Common myeloid progenitor, CD34-positive (primary cell): ENCODE measurements around the gene PPP2R5D.

ENCODE experiments used
- CTCF ChIA-PET: fragments of 350-600 bp; sonication (Branson Sonifier 250); formaldehyde crosslinking; loops from one replicate; lab custom pipeline; 2021; ENCODE audit warnings: antibody characterized with exemption; lab: Charles Lee
- POLR2A ChIA-PET: fragments of 350-600 bp; sonication (Branson Sonifier 250); formaldehyde crosslinking; loops from one replicate; lab custom pipeline; 2021; ENCODE audit warnings: antibody characterized with exemption; lab: Charles Lee
- DNase-seq, 3 donors: peaks; one replicate each; pipeline versions ENCODE4 v3.0.0 to v3.0.0-alpha.2; 2013
- H3K27ac ChIP-seq, 2 experiments: 1 replicate in 1 of 2; 2 replicates in 1 of 2; pipeline ENCODE4 v1.7.0; 2013; ENCODE audit warnings: inconsistent platforms in 2 of 2, low read length in 2 of 2, mild to moderate bottlenecking in 2 of 2, low read depth in 1 of 2, moderate library complexity in 1 of 2; ENCODE audit not compliant: severe bottlenecking in 2 of 2, insufficient read depth in 1 of 2, poor library complexity in 1 of 2
- H3K27me3 ChIP-seq, 5 experiments: replicated peaks in 2 of 5; 1 replicate in 3 of 5; 2 replicates in 2 of 5; pipeline versions ENCODE4 v1.6.1 to v1.7.0; 2013; ENCODE audit warnings: low read length in 4 of 5, mild to moderate bottlenecking in 2 of 5, moderate library complexity in 2 of 5, inconsistent platforms in 1 of 5; ENCODE audit not compliant: insufficient read depth in 5 of 5, control insufficient read depth in 4 of 5
- H3K36me3 ChIP-seq, 4 experiments: 1 replicate in 2 of 4; 2 replicates in 2 of 4; pipeline versions ENCODE4 v1.6.1 to v1.7.0; 2013; ENCODE audit warnings: low read length in 3 of 4, control low read depth in 1 of 4, mild to moderate bottlenecking in 1 of 4; ENCODE audit not compliant: control insufficient read depth in 4 of 4, insufficient read depth in 4 of 4
- H3K4me1 ChIP-seq, 4 experiments: 1 replicate in 3 of 4; 2 replicates in 1 of 4; pipeline versions ENCODE4 v1.6.1 to v1.7.1; 2013; ENCODE audit warnings: low read length in 3 of 4, mild to moderate bottlenecking in 3 of 4, control low read depth in 1 of 4, inconsistent platforms in 1 of 4, moderate library complexity in 1 of 4; ENCODE audit not compliant: control insufficient read depth in 4 of 4, insufficient read depth in 4 of 4; ENCODE audit errors: control extremely low read depth in 1 of 4
- H3K4me3 ChIP-seq, 7 experiments: 1 replicate in 4 of 7; 2 replicates in 3 of 7; pipeline versions ENCODE4 v1.5.1 to v1.7.0; 2013; ENCODE audit warnings: mild to moderate bottlenecking in 7 of 7, low read length in 6 of 7, moderate library complexity in 6 of 7, inconsistent platforms in 2 of 7, low read depth in 2 of 7, control low read depth in 1 of 7; ENCODE audit not compliant: insufficient read depth in 4 of 7, control insufficient read depth in 1 of 7; ENCODE audit errors: extremely low read depth in 1 of 7
- H3K9me3 ChIP-seq, 5 experiments: 1 replicate in 4 of 5; 2 replicates in 1 of 5; pipeline versions ENCODE4 v1.6.1 to v1.7.1; 2013; ENCODE audit warnings: low read length in 4 of 5, mild to moderate bottlenecking in 2 of 5, inconsistent platforms in 1 of 5, low read depth in 1 of 5, moderate library complexity in 1 of 5; ENCODE audit not compliant: control insufficient read depth in 4 of 5, insufficient read depth in 2 of 5; ENCODE audit errors: control extremely low read depth in 1 of 5
- WGBS: methylation state at CpG from one replicate; pipeline ENCODE4 v1.1.5; 2013; ENCODE audit not compliant: insufficient coverage; 5-methylcytosine and 5-hydroxymethylcytosine counted together

PPP2R5D gene

GRCh38 chr6:43013843-43014433, 29.6 kb downstream of the PPP2R5D start, which contains the start of the genes KLHDC3 and MEA1:
Gene KLHDC3 (plus strand): TSS chr6:43014249. CDS start chr6:43017193, 2,944 bp downstream.
Gene MEA1 (minus strand): TSS chr6:43013946. CDS start chr6:43013813, 133 bp downstream.
- peak within 1 kb of the TSS; percentile 52 to 87 for H3K27ac ChIP-seq
- H3K9me3 ChIP-seq, result no peaks in the 10 kb centered on the region
- peak; percentile 100 for DNase-seq
- H3K4me3 ChIP-seq, result peak within 1 kb of the TSS; percentile 74 to 96 (median 90)
- ChIA-PET CTCF (interaction anchor here (0.7 to 3.5 kb wide), 5 partner anchors 11 to 49 kb away, joined by 3 to 10 read pairs (median 4); partner anchors contain the start of genes CUL7 and PPP2R5D), POLR2A (interaction anchor here (0.6 to 1.1 kb wide), 5 partner anchors 10 to 138 kb away, joined by 3 to 7 read pairs (median 3); partner anchors contain the start of genes CNPY3 and CUL7)
- H3K4me1 ChIP-seq, result peaks cover 11 to 40% (median 31%) of the 10 kb centered on the region in 4 experiments
- no peaks in the 10 kb centered on the region for H3K27me3 ChIP-seq
- peaks cover 4 to 56% (median 41%) of the 10 kb centered on the region in 4 experiments for H3K36me3 ChIP-seq
- 0% methylated on average over 45 of the region's 51 CpGs for WGBS

- peaks cover 11 to 40% (median 31%) of the 10 kb centered on the region in 4 experiments for H3K4me1 ChIP-seq
Observed at GRCh38 chr6:43014434-43014909, 30.1 kb downstream of the PPP2R5D start.

GRCh38 chr6:43016176-43016942, 32.0 kb downstream of the PPP2R5D start:
- POLR2A ChIA-PET, result no interaction called here
- 88% methylated on average over 4 of the region's 7 CpGs for WGBS
- CTCF ChIA-PET, result interaction anchor here (0.7 to 3.5 kb wide), 7 partner anchors 9 to 135 kb away, joined by 3 to 8 read pairs (median 4); no protein-coding TSS in a partner anchor
- peaks cover 0 to 46% (median 33%) of the 10 kb centered on the region in 4 experiments for H3K36me3 ChIP-seq
- no peaks in the 10 kb centered on the region for H3K27me3 ChIP-seq
- H3K4me3 ChIP-seq, result no peak overlapping the region
- H3K9me3 ChIP-seq, result no peaks in the 10 kb centered on the region
- DNase-seq, result no peak
- H3K27ac ChIP-seq, result peak overlapping the region in 1 of 2 experiments; percentile 63
- H3K4me1 ChIP-seq, result peaks cover 11 to 50% (median 38%) of the 10 kb centered on the region in 4 experiments

More at GRCh38 chr6:43014434-43014909, 30.1 kb downstream of the PPP2R5D start:
- H3K27me3 ChIP-seq, result no peaks in the 10 kb centered on the region
- peak overlapping the region; percentile 46 to 87 for H3K27ac ChIP-seq
- POLR2A ChIA-PET, result interaction anchor here (0.6 to 1.0 kb wide), 4 partner anchors 10 to 138 kb away, joined by 3 to 7 read pairs (median 3); partner anchors contain the start of genes CNPY3 and CUL7
- 0% methylated on average over 7 of the region's 7 CpGs for WGBS
- CTCF ChIA-PET, result interaction anchor here (0.6 to 3.5 kb wide), 7 partner anchors 11 to 133 kb away, joined by 3 to 10 read pairs (median 3); partner anchors contain the start of genes CUL7 and PPP2R5D
- H3K9me3 ChIP-seq, result no peaks in the 10 kb centered on the region
- DNase-seq, result no peak
- H3K4me3 ChIP-seq, result peak overlapping the region; percentile 74 to 96 (median 90)
- H3K36me3 ChIP-seq, result peaks cover 0 to 56% (median 42%) of the 10 kb centered on the region in 4 experiments

DNA sequence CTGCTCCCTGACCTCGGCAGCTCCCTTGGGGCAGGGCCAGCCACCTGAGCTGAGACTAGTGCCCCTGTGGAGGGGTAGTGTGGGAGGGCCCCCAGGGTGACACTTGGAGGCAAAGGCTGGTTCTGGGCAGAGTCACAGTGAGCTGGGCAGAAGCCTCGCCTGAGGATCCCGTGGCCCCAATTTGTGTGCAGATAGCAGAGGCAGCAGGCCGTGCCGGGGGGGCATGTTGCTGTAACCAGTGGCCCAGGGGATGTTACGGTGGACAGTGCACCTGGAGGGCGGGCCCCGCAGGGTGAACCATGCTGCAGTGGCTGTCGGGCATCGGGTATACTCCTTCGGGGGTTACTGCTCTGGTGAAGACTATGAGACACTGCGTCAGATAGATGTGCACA, 32.6 kb downstream of the PPP2R5D start:
- H3K4me3 ChIP-seq, result peak overlapping the region in 1 of 7 experiments; percentile 7
- peaks cover 0 to 40% (median 30%) of the 10 kb centered on the region in 4 experiments for H3K36me3 ChIP-seq
- POLR2A ChIA-PET, result no interaction called here
- H3K4me1 ChIP-seq, result peaks cover 11 to 48% (median 38%) of the 10 kb centered on the region in 4 experiments
- CTCF ChIA-PET, result interaction anchor here (0.7 to 3.5 kb wide), 4 partner anchors 8 to 46 kb away, joined by 3 to 8 read pairs (median 4); no protein-coding TSS in a partner anchor
- DNase-seq, result no peak
- peak overlapping the region in 1 of 2 experiments; percentile 63 for H3K27ac ChIP-seq
- no peaks in the 10 kb centered on the region for H3K27me3 ChIP-seq
- H3K9me3 ChIP-seq, result no peaks in the 10 kb centered on the region
- WGBS, result 94% methylated on average over 12 of the region's 12 CpGs

DNA sequence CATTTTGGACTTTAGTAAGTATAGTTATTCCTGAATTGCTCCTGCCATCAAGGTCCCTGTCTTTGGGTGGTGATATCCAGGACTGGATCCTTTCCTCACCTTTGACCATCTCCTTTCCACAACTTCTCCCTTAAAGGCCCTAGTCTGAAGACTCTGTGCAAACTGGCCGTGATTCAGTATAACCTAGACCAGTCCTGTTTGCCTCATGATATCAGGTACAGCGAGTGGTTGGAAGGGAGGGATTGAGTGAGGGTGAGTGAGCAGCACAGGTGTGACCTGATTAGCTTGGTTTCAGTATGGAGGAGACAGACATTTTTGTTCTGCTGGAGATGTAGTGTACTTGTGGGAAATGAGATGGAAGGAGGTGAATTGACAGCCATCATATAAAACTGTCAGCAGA, 34.8 kb downstream of the PPP2R5D start:
- Histone ChIP-seq H3K27me3 (no peaks in the 10 kb centered on the region), H3K9me3 (no peaks in the 10 kb centered on the region), H3K4me1 (peaks cover 5 to 40% (median 34%) of the 10 kb centered on the region in 4 experiments), H3K4me3 (no peak overlapping the region), H3K36me3 (peaks cover 0 to 39% (median 29%) of the 10 kb centered on the region in 4 experiments), H3K27ac (peak overlapping the region in 1 of 2 experiments; percentile 20)
- POLR2A ChIA-PET, result no interaction called here
- no peak for DNase-seq
- no CpG with 5 or more reads among the region's 2 CpGs for WGBS
- CTCF ChIA-PET, result interaction anchor here (1.0 kb wide), 2 partner anchors 14 to 16 kb away, joined by 3 read pairs; no protein-coding TSS in a partner anchor

- Histone ChIP-seq H3K9me3 (no peaks in the 10 kb centered on the region), H3K36me3 (peaks cover 4 to 49% (median 34%) of the 10 kb centered on the region in 4 experiments), H3K4me3 (no peak overlapping the region), H3K27ac (peak overlapping the region in 1 of 2 experiments; percentile 81), H3K4me1 (peaks cover 0 to 32% (median 27%) of the 10 kb centered on the region in 4 experiments), H3K27me3 (no peaks in the 10 kb centered on the region)
- ChIA-PET CTCF (interaction anchor here (0.7 to 2.0 kb wide), 4 partner anchors 9 to 124 kb away, joined by 3 to 5 read pairs (median 3); partner anchors contain the start of gene PEX6), POLR2A (interaction anchor here (0.5 kb wide), 1 partner anchor 105 kb away, joined by 3 read pairs; no protein-coding TSS in a partner anchor)
- DNase-seq, result no peak
- 100% methylated on average over 2 of the region's 3 CpGs for WGBS
Observed at GRCh38 chr6:43020052-43020705, 35.8 kb downstream of the PPP2R5D start.
